ENCODE measurements around the gene YLPM1. TPM values are rescaled to one million over a fixed set of nuclear protein-coding genes. Genes with fewer than 3 reads are reported as not detected.

YLPM1 gene
- total RNA-seq, 1 donor from 2014 or later = 49.5 TPM

DNA sequence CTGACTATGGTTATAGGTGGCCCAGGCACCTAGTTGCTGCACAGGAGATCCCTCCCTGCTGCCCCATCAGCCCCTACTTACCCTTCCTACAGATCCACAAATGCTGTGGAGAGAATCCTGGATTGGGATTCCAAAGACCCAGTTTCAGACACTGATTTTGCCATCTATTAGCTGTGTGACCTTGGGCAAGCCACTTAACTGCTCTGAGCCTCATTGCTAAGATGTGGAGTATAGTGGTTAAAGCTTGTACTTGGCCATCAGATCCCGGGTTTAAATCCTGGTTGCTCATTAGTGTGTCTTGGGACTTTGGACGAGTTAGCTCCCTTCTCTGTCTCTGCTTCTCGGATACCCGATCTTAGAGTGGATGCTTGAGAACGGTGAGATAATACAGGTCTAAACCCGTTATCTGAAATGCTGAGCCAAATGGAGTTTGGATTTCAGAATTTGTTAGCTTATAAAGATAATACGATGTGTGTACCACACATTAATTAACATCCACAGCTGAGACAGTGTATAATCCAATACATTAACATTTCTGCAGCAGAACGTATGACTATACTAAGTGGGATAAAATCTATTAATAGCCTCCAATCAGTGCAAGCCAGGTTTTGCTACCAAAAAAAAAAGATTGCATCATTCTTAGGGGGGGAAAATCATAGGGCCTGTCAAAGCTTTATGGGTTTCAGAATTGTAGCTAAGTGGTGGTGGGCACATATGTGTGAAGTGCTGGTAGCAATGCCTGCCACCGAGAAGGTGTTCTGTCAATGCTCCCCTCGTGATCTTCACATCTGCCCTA, 96.8 kb downstream of the YLPM1 start:
- Histone ChIP-seq H3K4me1 (ENCODE audit: insufficient read depth, low read length) (no peaks in the 10 kb centered on the region), H3K27me3 (ENCODE audit: insufficient read depth, low read length) (peaks cover 2% of the 10 kb centered on the region), H3K36me3 (ENCODE audit: insufficient read depth, low read length) (no peaks in the 10 kb centered on the region), H3K4me2 (ENCODE audit: low read length) (no peak overlapping the region), H3K27ac (ENCODE audit: low read depth, low read length) (no peak overlapping the region), H3K9me3 (ENCODE audit: insufficient read depth, low read depth, low read length) (no peaks in the 10 kb centered on the region), H3K79me2 (ENCODE audit: insufficient read depth, low read length) (no peaks in the 10 kb centered on the region), H4K20me1 (ENCODE audit: insufficient read depth, low read length) (no peaks in the 10 kb centered on the region), H2AFZ (ENCODE audit: low read depth, low read length) (no peak overlapping the region), H3K4me3 (ENCODE audit: insufficient read depth, low read depth, low read length) (no peak overlapping the region), H3K9ac (ENCODE audit: low read length) (no peak overlapping the region)
- Mint-ChIP-seq H3K27me3 (ENCODE audit: low read depth, unreplicated experiment) (peaks cover 14% of the 10 kb centered on the region), H3K27ac (ENCODE audit: unreplicated experiment) (peak overlapping the region; percentile 66), H3K36me3 (ENCODE audit: low read depth, unreplicated experiment) (peaks cover 2% of the 10 kb centered on the region), H3K9me3 (ENCODE audit: unreplicated experiment) (no peaks in the 10 kb centered on the region), H3K4me1 (ENCODE audit: low read depth, unreplicated experiment) (peaks cover 8% of the 10 kb centered on the region), H3K4me3 (ENCODE audit: unreplicated experiment) (no peak overlapping the region)
- FAIRE-seq = no peak
- no peak for TF ChIP-seq EZH2 (IDR thresholded peaks at IDR 0.05; ENCODE audit: insufficient read depth, low read length)
- DNase-seq (ENCODE audit: low read depth) = no peak

DNA sequence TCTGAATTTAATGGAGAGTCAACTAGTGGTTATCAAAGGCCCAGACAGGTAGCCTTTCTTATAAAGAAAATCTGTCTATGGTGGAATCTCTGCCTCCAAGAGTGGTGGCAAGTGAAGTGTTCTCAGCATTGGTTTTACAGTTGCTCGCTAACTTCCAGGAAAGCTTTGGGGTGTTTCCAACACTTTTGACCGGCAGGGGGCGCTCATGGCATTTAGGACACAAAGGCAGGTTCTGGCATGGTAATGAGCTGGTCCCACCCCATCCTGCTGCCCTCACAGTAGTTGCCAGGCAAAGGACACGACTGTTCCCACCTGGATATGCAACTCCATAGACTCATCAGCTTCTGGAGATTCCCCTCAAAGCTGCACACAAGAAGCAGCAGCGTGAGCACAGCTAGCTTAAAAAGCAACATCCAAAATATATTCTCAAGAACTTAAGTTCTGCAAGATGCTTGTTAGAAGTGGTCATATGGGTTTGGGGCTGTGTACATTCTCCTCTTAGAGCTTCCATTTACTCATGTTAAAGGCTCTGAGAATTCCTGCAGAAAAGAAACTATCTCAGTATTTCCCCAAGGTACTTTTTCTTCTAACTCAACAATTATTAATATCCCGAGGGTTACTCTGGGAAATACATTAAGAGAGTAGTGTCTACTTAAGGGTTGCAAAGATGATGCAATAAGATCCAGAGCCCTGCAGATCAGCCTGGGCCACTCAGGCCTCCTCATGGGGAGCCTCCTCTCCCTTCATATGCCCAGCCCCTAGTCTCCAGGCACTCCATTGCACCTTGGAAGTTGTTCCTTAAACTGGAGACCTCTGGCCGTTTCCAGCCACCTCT, 98.0 kb downstream of the YLPM1 start:
- Mint-ChIP-seq H3K36me3 (ENCODE audit: low read depth, unreplicated experiment) (peaks cover under 1% of the 10 kb centered on the region), H3K4me3 (ENCODE audit: unreplicated experiment) (no peak overlapping the region), H3K9me3 (ENCODE audit: unreplicated experiment) (no peaks in the 10 kb centered on the region), H3K27me3 (ENCODE audit: low read depth, unreplicated experiment) (peaks cover 17% of the 10 kb centered on the region), H3K4me1 (ENCODE audit: low read depth, unreplicated experiment) (peaks cover 8% of the 10 kb centered on the region), H3K27ac (ENCODE audit: unreplicated experiment) (no peak overlapping the region)
- peaks cover 2% of the 10 kb centered on the region for H3K27me3 ChIP-seq (ENCODE audit: insufficient read depth, low read length)
- no peak overlapping the region for H3K4me2 ChIP-seq (ENCODE audit: low read length)
- H3K27ac ChIP-seq (ENCODE audit: low read depth, low read length) = no peak overlapping the region
- no peak overlapping the region for H2AFZ ChIP-seq (ENCODE audit: low read depth, low read length)
- TF ChIP-seq EZH2 (IDR thresholded peaks at IDR 0.05; ENCODE audit: insufficient read depth, low read length) (no peak), CTCF (IDR thresholded peaks at IDR 0.05; ENCODE audit: insufficient read depth, low read depth, low read length) (peak; percentile 78)
- FAIRE-seq (peak; percentile 73), DNase-seq (ENCODE audit: low read depth) (peak; percentile 42)
- H3K79me2 ChIP-seq (ENCODE audit: insufficient read depth, low read length) = no peaks in the 10 kb centered on the region
- no peaks in the 10 kb centered on the region for H4K20me1 ChIP-seq (ENCODE audit: insufficient read depth, low read length)
- H3K4me3 ChIP-seq (ENCODE audit: insufficient read depth, low read depth, low read length) = no peak overlapping the region
- no peak overlapping the region for H3K9ac ChIP-seq (ENCODE audit: low read length)
- no peaks in the 10 kb centered on the region for H3K4me1 ChIP-seq (ENCODE audit: insufficient read depth, low read length)
- no peaks in the 10 kb centered on the region for H3K9me3 ChIP-seq (ENCODE audit: insufficient read depth, low read depth, low read length)
- H3K36me3 ChIP-seq (ENCODE audit: insufficient read depth, low read length) = no peaks in the 10 kb centered on the region

GRCh38 chr14:74861734-74862090, 98.6 kb downstream of the YLPM1 start:
- H3K4me3 Mint-ChIP-seq (ENCODE audit: unreplicated experiment) = no peak overlapping the region
- peaks cover 8% of the 10 kb centered on the region for H3K4me1 Mint-ChIP-seq (ENCODE audit: low read depth, unreplicated experiment)
- Histone ChIP-seq H4K20me1 (ENCODE audit: insufficient read depth, low read length) (no peaks in the 10 kb centered on the region), H3K4me3 (ENCODE audit: insufficient read depth, low read depth, low read length) (no peak overlapping the region), H3K27ac (ENCODE audit: low read depth, low read length) (no peak overlapping the region), H3K4me2 (ENCODE audit: low read length) (no peak overlapping the region), H3K79me2 (ENCODE audit: insufficient read depth, low read length) (no peaks in the 10 kb centered on the region), H3K9me3 (ENCODE audit: insufficient read depth, low read depth, low read length) (no peaks in the 10 kb centered on the region), H2AFZ (ENCODE audit: low read depth, low read length) (no peak overlapping the region), H3K4me1 (ENCODE audit: insufficient read depth, low read length) (no peaks in the 10 kb centered on the region), H3K27me3 (ENCODE audit: insufficient read depth, low read length) (peaks cover 6% of the 10 kb centered on the region), H3K9ac (ENCODE audit: low read length) (no peak overlapping the region), H3K36me3 (ENCODE audit: insufficient read depth, low read length) (no peaks in the 10 kb centered on the region)
- no peaks in the 10 kb centered on the region for H3K9me3 Mint-ChIP-seq (ENCODE audit: unreplicated experiment)
- no peaks in the 10 kb centered on the region for H3K36me3 Mint-ChIP-seq (ENCODE audit: low read depth, unreplicated experiment)
- H3K27me3 Mint-ChIP-seq (ENCODE audit: low read depth, unreplicated experiment) = peaks cover 23% of the 10 kb centered on the region
- FAIRE-seq = no peak
- no peak overlapping the region for H3K27ac Mint-ChIP-seq (ENCODE audit: unreplicated experiment)
- DNase-seq (ENCODE audit: low read depth) = no peak
- TF ChIP-seq CTCF (IDR thresholded peaks at IDR 0.05; ENCODE audit: insufficient read depth, low read depth, low read length) (no peak), EZH2 (IDR thresholded peaks at IDR 0.05; ENCODE audit: insufficient read depth, low read length) (no peak)
